NCI-H2171 treated with DMSO at 0.1 percent for 48 hours (cell line): ENCODE measurements around the gene UBAP2.

Experiments
- DNase-seq: peaks from one replicate; lab custom pipeline; 2025; lab: John Stamatoyannopoulos, UW

UBAP2 gene

GRCh38 chr9:33921967-33922895, 126.5 kb downstream of the UBAP2 start:
- DNase-seq: peak; percentile 23

- DNase-seq: no peak
Observed at GRCh38 chr9:33919276-33919897, 129.3 kb downstream of the UBAP2 start.

GRCh38 chr9:33917036-33917435, 131.7 kb downstream of the UBAP2 start:
- no peak for DNase-seq

GRCh38 chr9:33914887-33915628, 133.6 kb downstream of the UBAP2 start:
- no peak for DNase-seq

- DNase-seq: no peak
Observed at GRCh38 chr9:33913541-33913940, 135.1 kb downstream of the UBAP2 start.

GRCh38 chr9:33908749-33909148, 139.9 kb downstream of the UBAP2 start:
- no peak for DNase-seq

- DNase-seq: no peak
Observed at GRCh38 chr9:33908114-33908513, 140.6 kb downstream of the UBAP2 start.

- DNase-seq: no peak
Observed at GRCh38 chr9:33907347-33907746, 141.3 kb downstream of the UBAP2 start.

GRCh38 chr9:33906769-33907168, 141.9 kb downstream of the UBAP2 start:
- no peak for DNase-seq

- DNase-seq: no peak
Observed at GRCh38 chr9:33905137-33905536, 143.6 kb downstream of the UBAP2 start.

- DNase-seq: no peak
Observed at GRCh38 chr9:33903157-33903780, 145.4 kb downstream of the UBAP2 start.

GRCh38 chr9:33894316-33894715, 154.4 kb downstream of the UBAP2 start:
- DNase-seq: no peak

GRCh38 chr9:33893861-33894260, 154.8 kb downstream of the UBAP2 start:
- DNase-seq: no peak

- no peak for DNase-seq
Observed at GRCh38 chr9:33885948-33886347, 162.7 kb downstream of the UBAP2 start.

GRCh38 chr9:33884856-33885701, 163.6 kb downstream of the UBAP2 start:
- peak; percentile 7 for DNase-seq

- DNase-seq: no peak
Observed at GRCh38 chr9:33881635-33882034, 167.1 kb downstream of the UBAP2 start.

GRCh38 chr9:33880211-33881089, 168.2 kb downstream of the UBAP2 start:
- no peak for DNase-seq

GRCh38 chr9:33878691-33879366, 169.9 kb downstream of the UBAP2 start:
- DNase-seq: no peak

GRCh38 chr9:33877727-33878489, 170.8 kb downstream of the UBAP2 start:
- no peak for DNase-seq
